Measurements from ENCODE around the gene CD79A. TPM values are rescaled to one million over a fixed set of nuclear protein-coding genes. Genes with fewer than 3 reads are reported as not detected.

Gene CD79A
- 0.09 TPM in 1 of 2 replicates, not detected in the other for total RNA-seq (ENCODE audit: low replicate concordance)

DNA sequence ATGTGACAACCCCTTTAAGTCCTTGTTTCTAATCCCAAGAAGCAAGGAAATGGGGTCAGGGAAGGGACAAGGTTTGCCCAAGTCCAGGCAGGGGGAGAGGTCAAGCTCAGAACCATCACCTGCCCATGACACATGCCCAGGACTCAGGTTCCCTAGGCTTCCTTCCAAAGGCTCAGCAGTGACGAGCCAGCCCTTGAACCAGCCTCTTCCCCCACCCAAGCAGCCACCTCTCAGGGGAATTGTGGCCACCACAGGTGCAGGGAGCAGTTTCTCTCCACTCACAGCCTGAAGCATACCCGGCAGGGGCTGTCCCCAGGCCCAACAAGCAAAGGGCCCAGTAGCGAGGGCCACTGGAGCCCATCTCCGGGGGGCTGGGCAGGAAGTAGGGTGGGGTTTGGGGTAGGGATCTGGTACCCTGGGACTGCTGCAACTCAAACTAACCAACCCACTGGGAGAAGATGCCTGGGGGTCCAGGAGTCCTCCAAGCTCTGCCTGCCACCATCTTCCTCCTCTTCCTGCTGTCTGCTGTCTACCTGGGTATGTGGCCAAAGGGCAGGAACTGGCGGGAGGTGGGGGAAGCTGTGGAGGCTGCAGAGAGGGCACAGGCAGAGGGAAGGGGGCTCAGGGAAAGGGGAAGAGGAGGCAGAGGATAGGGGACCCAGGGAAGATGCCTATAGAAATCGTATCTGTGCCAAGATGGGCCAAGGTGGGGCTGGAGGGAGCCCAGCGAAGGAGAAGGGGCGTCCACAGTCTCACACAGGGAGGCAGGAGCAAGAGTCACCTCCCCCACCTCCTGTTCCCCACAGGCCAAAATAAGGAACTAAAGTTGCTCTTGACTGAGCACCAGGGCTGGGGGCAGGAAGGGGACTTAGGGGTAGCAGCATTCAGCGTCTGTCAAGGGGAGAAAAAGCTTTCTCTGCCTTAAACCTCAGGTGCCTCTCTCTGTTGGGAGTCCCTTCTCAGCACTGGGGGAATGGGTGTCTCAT lies at the start of gene CD79A:
CD79A (plus strand) TSS at position 433 of the 986 bp plus-strand sequence; CDS start at position 459, 26 bp downstream.
- H3K4me3 ChIP-seq (ENCODE audit: low read depth, low read length): no peak within 1 kb of the TSS
- no peak for DNase-seq (ENCODE audit: low read depth)
- TF ChIP-seq, protein P1, sequence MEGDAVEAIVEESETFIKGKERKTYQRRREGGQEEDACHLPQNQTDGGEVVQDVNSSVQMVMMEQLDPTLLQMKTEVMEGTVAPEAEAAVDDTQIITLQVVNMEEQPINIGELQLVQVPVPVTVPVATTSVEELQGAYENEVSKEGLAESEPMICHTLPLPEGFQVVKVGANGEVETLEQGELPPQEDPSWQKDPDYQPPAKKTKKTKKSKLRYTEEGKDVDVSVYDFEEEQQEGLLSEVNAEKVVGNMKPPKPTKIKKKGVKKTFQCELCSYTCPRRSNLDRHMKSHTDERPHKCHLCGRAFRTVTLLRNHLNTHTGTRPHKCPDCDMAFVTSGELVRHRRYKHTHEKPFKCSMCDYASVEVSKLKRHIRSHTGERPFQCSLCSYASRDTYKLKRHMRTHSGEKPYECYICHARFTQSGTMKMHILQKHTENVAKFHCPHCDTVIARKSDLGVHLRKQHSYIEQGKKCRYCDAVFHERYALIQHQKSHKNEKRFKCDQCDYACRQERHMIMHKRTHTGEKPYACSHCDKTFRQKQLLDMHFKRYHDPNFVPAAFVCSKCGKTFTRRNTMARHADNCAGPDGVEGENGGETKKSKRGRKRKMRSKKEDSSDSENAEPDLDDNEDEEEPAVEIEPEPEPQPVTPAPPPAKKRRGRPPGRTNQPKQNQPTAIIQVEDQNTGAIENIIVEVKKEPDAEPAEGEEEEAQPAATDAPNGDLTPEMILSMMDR (IDR thresholded peaks at IDR 0.05; ENCODE audit: insufficient read depth, low read length): no peak

DNA sequence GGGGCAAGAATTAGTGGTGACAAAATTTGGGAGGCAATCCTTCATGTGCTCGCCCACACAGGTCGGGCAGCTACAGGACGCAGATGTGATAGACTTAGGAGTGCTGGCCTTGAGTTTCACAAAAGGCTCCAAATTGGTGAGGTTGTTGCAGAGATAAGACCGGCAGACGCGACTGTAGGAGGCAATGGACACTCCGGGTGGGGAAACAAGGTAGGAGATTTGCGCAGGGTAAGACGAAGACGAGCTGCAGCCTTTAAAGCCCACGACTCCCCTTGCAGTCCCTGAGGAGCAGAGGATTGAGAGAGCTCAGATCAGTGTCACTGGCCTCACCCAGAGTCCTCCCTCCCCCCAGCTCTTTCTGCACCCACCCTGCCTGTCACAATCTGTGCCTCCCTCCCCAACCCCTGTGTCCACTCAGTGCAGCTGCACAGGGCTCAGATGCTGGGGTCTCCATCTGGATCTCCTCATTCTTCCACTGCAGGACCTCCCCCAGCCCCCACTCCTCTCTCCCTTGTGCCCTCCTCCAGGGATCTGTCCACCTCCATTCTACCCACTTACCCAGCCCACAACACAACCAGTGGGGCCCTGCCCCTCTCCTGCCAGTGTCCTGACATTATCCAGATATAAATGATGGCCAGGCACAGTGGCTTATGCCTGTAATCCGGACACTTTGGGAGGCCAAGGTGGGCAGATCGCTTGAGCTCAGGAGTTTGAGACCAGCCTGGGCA lies 38.9 kb upstream of the CD79A start:
- no peak overlapping the region for H3K4me3 ChIP-seq (ENCODE audit: low read depth, low read length)
- TF ChIP-seq, protein P1 (IDR thresholded peaks at IDR 0.05; ENCODE audit: insufficient read depth, low read length): no peak
- no peak for DNase-seq (ENCODE audit: low read depth)

DNA sequence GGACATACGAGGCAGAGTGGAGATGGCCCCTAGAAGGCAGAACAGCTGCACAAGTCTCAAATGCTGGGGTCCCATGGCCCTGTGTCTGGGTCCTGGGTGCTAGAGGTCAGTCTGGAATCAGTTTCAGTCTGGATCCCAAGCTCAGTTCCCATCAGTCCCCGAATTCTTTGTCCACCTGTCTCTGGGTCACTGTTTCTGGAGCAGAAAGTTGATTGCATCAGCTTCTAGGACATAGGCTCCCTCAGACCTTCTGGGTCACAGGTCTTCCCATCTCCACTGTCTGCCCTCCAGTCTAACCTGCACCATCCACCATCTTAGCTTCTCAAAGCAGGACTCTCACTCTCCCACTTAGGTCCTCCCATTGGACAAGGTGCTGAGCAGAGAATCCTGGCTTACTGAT lies 37.9 kb upstream of the CD79A start:
- no peak for DNase-seq (ENCODE audit: low read depth)
- TF ChIP-seq, protein P1 (IDR thresholded peaks at IDR 0.05; ENCODE audit: insufficient read depth, low read length): no peak
- H3K4me3 ChIP-seq (ENCODE audit: low read depth, low read length): no peak overlapping the region

DNA sequence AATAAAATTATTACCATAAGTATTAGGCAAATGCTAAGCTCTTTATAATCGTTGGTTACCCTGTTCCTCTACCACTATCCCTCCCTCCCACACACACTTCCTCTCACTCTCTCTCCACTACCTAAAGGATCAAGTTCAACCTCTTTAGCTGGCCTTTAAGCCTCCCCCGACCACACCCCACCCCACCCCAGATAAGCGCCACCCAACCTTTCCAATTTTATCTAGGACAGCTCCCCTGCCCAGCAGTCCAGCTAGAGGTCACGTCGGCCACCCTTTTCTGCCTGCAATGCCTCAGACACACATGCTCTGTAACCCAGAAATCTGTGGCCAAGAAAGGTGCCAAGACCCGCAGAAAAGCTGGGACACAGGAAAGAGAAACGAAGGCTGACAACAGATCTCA lies 33.7 kb upstream of the CD79A start:
- TF ChIP-seq, protein P1 (IDR thresholded peaks at IDR 0.05; ENCODE audit: insufficient read depth, low read length): no peak
- no peak for DNase-seq (ENCODE audit: low read depth)
- H3K4me3 ChIP-seq (ENCODE audit: low read depth, low read length): no peak overlapping the region

DNA sequence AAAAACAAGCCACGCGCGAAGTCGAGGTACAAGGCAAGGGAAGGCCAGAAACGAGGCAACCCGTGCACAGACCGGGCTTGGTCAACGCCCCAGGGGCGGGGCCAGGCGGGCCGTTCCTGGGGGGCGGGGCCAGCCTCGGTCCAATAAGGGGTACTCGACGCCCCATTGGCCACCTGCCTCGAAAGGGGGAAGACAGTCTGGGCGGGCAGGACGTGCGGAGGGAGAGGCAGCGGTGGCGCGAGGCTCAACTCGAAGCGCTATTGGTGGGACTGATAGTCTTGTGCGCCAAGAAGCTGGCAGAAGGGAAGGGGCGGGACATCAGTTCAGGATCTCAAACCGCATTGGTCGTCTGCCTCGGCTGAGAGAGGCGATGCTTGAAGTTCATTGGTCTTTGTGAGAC lies 32.5 kb upstream of the CD79A start, which contains the start of gene LYPD4:
LYPD4 (minus strand) TSS at position 83 of the 400 bp plus-strand sequence. CDS start 5,398 bp downstream, outside the sequence.
- TF ChIP-seq, protein P1 (IDR thresholded peaks at IDR 0.05; ENCODE audit: insufficient read depth, low read length): no peak
- H3K4me3 ChIP-seq (ENCODE audit: low read depth, low read length): no peak within 1 kb of the TSS
- no peak for DNase-seq (ENCODE audit: low read depth)

DNA sequence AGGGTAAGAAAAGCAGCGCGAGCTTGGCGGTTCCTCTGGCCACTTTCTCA lies 32.3 kb upstream of the CD79A start, which contains the start of gene DMRTC2:
DMRTC2 (plus strand) TSS at position 42 of the 50 bp plus-strand sequence. CDS start 2,387 bp downstream, outside the sequence.
- no peak within 1 kb of the TSS for H3K4me3 ChIP-seq (ENCODE audit: low read depth, low read length)
- no peak for DNase-seq (ENCODE audit: low read depth)
- TF ChIP-seq, protein P1 (IDR thresholded peaks at IDR 0.05; ENCODE audit: insufficient read depth, low read length): no peak

Measured in fibroblast of the aortic adventitia (primary cell).